Renal cortical epithelial cell (primary cell): ENCODE data around the gene COLEC12. TPM values are rescaled to one million over a fixed set of nuclear protein-coding genes. Genes with fewer than 3 reads are reported as not detected.
A peak's percentile ranks its signal among the peaks of the same experiment; 100 is the strongest.

ENCODE experiments used
- DNase-seq: peaks from one replicate; pipeline ENCODE4 v3.0.0-alpha.2; 2011; ENCODE audit warnings: low read depth
- total RNA-seq: library from RNA; depleted of rRNA; stranded (reverse); fragments of >200 nt; gene quantifications from 2 replicates; pipeline ENCODE4 v1.2.3, GENCODE V29; 2014

The COLEC12 gene
- total RNA-seq, 1 donor from 2014 or later, result 34.7 TPM

GRCh38 chr18:389658-390357 is 110.7 kb downstream of the COLEC12 start:
- DNase-seq, result peak; percentile 64

GRCh38 chr18:388200-388599 is 112.3 kb downstream of the COLEC12 start:
- no peak for DNase-seq

- DNase-seq, result no peak
Measured at GRCh38 chr18:386994-387393, 113.5 kb downstream of the COLEC12 start.

GRCh38 chr18:384897-385296 is 115.6 kb downstream of the COLEC12 start:
- no peak for DNase-seq

GRCh38 chr18:383135-383534 is 117.4 kb downstream of the COLEC12 start:
- no peak for DNase-seq

GRCh38 chr18:382423-382984 is 118.0 kb downstream of the COLEC12 start:
- DNase-seq, result no peak

- DNase-seq, result no peak
Measured at GRCh38 chr18:379681-380330, 120.7 kb downstream of the COLEC12 start.

- no peak for DNase-seq
Measured at GRCh38 chr18:378079-378478, 122.4 kb downstream of the COLEC12 start.

GRCh38 chr18:377088-377487 is 123.4 kb downstream of the COLEC12 start:
- DNase-seq, result no peak

GRCh38 chr18:376311-376710 is 124.2 kb downstream of the COLEC12 start:
- no peak for DNase-seq

GRCh38 chr18:374721-375168 is 125.8 kb downstream of the COLEC12 start:
- no peak for DNase-seq

GRCh38 chr18:373780-374179 is 126.7 kb downstream of the COLEC12 start:
- DNase-seq, result no peak

GRCh38 chr18:371609-371982 is 128.9 kb downstream of the COLEC12 start:
- DNase-seq, result no peak

GRCh38 chr18:370751-371608 is 129.5 kb downstream of the COLEC12 start:
- DNase-seq, result no peak

GRCh38 chr18:369224-370015 is 131.1 kb downstream of the COLEC12 start:
- DNase-seq, result peak; percentile 57

GRCh38 chr18:366466-367061 is 133.9 kb downstream of the COLEC12 start:
- no peak for DNase-seq

- no peak for DNase-seq
Measured at GRCh38 chr18:365651-366050, 134.8 kb downstream of the COLEC12 start.

GRCh38 chr18:364256-364826 is 136.2 kb downstream of the COLEC12 start:
- DNase-seq, result no peak

GRCh38 chr18:363301-364085 is 137.0 kb downstream of the COLEC12 start:
- peak; percentile 75 for DNase-seq
